Activated CD4-positive, alpha-beta T cell treated with anti-CD3 and anti-CD28 coated beads, Interleukin-2, Interleukin-4, amounts not matched to agents 100 ng/mL and 50 ng/mL, durations not matched to agents 16 hours and 8 hours (primary cell): ENCODE data around the gene PMCH.
A peak's percentile ranks its signal among the peaks of the same experiment; 100 is the strongest.
"Not testable (repeated sequence)": the region's sequence is repeated elsewhere in the genome, so short reads cannot be mapped to it uniquely, and the experiment has no call there.

ENCODE experiments used
- DNase-seq: peaks from one replicate; pipeline ENCODE4 v3.0.0-alpha.2; 2020; ENCODE audit warnings: low spot score

PMCH gene, protein sequence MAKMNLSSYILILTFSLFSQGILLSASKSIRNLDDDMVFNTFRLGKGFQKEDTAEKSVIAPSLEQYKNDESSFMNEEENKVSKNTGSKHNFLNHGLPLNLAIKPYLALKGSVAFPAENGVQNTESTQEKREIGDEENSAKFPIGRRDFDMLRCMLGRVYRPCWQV

DNA sequence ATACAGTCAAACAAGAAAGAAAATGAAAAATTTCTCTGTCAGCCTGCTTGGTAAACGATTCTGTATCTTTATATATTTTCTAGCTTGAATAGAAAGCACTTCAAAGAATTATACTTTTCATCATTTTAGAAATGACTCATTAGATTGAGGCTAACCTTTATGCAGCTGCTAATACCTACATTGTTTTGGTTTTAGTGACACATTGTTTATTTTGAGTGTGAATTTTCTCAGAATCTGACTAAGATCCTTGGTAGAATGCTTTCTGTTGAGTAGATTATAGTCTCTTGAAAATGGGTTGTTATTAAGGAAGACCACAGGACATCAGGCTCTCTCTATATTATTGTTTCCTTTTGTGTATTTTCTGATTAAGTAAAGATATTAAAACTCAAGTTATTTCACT, at the start of gene PMCH:
Gene PMCH, minus strand, starts transcription at position 45 of the 400 bp plus-strand sequence. CDS start 63 bp downstream, outside the sequence.
- DNase-seq, result peak; percentile 64

DNA sequence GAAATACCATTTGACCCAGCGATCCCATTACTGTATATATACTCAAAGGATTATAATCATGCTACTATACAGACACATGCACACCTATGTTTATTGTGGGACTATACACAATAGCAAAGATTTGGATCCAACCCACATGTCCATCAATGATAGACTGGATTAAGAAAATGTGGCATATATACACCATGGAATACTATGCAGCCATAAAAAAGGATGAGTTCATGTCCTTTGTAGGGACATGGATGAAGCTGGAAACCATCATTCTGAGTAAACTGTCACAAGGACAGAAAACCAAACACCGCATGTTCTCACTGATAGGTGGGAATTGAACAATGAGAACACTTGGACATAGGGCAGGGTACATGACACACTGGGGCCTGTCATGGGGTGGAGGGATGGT, 43.2 kb upstream of the PMCH start:
- DNase-seq, result not testable (repeated sequence)

DNA sequence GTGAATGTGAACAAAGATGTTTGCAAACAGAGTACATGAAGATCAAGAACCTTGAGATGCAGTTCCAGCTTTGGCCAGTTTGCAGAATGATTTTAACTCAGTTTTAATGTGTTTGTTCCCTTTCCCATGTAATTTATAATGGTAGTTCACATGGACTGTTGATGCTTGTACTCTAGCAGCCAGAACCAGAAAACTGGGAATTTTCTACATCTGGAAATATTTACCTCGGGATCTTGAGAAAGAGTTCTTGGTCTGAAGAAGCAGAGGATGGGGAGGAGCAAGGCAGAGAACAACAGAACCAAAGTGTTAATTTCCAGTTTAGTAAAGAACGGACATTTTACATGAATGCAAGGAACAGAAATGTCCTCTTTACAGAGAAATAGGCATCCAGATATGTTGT, 37.0 kb upstream of the PMCH start:
- no peak for DNase-seq

DNA sequence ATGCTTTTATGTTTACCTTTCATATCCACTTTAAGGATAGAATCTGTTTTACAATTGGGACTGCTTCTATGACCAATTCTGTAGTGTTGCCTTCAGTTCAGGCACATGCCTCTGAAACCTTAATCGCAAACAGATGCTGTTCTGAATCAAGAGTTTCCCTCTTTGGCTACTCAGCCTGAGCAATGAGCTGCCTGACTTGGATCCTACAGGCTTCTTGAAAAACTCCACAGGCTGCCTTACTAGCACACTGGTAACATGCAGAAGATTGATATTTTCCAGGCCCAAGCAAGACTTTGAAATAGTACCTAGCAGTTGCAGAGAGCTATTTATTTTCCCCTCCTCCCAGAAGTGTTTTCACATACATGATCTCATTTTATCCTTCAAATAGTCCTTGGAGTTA, 34.8 kb upstream of the PMCH start:
- no peak for DNase-seq

DNA sequence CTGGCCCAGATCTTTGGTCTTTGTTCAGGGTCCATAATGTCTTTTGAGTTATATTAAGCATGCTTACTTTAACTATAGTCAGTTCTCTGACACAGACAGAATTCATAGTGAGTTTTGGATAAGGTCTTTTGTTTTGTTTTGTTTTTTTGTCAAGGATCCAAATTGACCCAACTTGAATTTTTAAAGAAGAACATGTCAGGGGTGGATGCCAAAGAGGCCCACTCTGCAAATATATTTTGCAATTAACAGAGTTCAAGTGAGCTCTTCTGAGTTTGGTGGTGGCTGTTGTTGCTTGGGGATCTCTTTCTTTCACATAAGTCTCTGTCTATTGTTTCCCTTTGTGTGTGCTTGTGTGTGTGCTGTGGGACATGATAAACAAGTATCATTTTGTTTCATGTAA, 34.4 kb upstream of the PMCH start:
- DNase-seq, result no peak

DNA sequence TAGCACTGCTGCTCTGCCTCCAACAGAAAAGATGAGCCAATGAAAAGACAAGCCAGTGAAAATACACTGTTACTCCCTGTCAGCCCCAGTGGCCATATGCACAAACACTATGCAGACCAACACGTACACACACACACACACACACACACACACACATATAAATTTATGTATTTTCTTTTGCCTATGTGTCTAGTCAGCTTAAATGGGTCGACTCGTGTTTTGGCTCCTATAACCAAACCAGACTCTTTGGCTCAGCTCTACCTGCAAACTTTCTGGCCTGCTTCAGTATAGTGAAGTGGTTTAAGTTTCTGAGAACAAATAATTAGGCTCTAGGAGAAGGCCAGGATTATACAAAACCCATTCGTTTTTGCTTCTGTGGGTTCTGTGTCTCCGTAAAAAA, 30.3 kb upstream of the PMCH start:
- no peak for DNase-seq

DNA sequence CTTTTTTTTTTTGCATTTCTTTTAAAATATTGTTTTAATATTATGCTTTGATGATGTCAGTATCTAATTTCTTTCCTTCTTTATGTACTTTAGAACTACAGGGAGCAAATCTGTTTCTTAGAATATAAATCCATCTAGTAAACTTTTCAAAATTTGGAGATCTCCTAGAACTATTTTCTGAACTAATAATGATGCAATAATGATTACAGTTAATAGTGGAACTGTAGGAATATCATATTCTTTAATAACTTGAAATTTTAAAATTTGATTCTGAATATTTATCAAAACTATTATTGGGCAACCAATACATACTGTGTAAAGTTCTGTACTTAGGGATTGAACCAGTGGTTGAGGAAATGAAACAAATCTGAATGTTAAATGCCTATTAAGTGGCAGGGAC, 23.1 kb upstream of the PMCH start:
- DNase-seq, result no peak

DNA sequence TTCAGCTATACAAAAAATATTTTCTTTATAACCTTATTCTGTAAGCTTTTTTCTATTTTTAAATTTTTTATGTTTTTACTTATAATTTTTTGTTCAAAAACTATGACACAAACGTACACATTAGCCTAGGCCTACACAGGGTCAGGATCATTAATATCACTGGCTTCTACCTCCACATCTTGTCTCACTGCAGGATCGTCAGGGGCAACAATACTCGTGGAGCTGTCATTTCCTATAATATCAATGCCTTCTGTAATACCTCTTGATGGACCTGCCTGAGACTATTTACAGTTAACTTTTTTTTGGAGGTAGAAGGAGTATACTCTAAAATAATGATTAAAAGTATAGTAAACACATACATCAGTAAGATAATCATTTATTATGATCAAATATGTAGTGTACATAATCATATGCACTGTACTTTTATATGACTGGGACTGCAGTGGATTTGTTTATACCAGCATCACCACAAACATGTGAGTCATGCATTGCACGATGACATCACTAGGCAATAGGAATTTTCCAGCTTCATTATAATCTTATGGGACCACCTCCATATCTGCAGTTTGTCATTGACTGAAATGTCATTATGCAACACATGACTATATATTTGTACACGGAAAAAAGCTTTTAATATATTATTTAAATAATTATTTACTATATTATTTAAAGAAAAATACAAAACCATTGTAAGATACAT, 18.5 kb upstream of the PMCH start:
- DNase-seq, result no peak

DNA sequence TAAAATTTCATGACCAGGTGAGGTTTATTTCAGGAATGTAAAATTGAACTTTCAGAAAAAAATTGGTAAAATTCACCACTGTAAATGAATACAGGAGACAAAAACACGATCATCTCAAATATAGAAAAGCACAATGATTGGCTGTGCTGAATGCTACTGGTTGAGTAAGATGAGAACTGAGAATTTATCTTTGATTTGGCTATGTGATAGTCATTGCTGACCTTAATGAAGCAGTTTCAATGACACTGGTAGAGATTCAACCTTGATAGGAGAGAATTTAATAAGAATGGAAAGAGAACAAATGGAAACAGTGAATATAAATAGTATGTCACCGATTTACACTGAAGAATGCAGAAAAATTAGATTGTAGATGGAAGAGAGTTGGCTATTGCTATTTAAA, 6.4 kb upstream of the PMCH start:
- DNase-seq, result peak; percentile 10

DNA sequence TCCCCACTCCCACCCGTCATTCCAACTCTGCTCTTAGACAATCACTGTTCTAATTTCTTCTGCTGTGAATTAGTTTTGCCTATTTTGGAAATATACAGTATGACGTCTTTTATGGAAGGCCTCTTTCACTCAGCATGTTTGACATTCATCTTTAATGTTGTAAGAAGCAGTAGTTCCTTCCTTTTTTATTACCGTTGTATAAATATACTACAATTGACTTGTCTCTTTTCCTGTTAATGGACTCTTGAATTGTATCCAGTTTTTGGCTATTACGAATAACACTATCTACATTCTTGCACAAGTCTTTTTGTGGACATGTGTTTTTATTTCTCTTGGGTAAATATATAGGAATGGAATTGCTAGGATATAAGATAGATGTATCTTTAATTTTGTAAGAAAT, 4.9 kb upstream of the PMCH start:
- no peak for DNase-seq

DNA sequence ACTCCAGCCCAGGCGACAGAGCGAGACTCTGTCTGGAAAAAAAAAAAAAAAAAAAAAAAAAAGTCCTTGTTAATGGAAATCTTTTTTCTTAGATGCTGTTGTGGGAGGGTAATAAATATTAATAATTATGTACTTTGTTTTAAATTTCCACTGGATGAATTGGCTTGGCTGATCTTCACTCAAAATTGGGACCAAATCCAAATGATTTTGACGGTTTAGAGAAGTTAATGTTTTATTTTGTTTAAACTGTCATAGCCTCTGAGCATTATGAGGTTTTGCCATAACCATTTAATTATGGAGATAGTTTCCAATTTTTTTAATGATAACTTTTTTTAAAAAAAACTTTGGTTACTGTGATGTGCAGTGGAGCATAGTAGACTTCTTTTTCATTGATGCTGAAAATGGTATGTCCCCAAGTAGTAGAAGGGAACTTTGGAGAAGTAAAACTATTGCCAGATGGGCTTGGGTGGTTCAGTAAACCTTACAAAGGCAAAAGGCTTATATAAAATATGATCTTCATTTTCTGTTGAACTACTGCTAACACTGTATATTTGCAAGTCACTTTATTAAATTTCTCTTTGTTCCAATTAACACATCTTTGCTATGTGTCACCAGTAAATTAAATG, 3.9 kb upstream of the PMCH start:
- DNase-seq, result no peak

DNA sequence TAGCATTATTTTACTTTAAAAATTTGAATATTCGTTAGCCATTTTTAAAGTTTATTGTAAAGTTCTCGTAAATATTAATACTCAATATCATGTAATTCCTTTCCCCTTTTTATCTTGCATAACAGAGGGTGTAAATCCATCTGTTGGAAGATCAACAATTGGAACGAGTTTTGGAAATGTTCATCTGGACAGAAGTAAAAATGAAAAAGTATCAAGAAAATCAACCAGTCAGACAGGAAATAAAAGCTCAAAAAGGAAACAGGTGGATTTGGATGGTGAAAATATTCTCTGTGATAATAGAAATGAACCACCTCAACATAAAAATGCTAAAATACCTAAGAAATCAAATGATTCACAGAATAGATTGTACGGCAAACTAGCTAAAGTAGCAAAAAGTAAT, 1.8 kb downstream of the PMCH start:
- no peak for DNase-seq

DNA sequence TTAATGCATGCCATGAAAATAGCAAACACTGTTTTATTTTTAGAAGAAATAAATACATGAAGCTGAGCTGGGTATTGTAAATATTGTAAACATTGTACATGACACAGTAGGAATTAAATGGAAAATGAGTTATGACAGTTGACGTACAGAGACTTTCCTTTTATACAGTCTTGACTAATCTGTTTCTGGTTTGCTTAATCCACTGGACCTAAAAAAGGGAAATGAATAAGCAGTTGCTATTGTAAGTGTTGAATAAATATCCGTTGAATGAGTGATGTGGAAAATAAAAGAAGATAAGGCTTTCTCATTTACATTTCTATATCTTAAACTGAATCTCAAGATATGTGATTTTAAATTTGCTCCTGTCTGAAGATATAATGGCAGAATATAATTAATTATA, 15.0 kb downstream of the PMCH start:
- peak; percentile 6 for DNase-seq

DNA sequence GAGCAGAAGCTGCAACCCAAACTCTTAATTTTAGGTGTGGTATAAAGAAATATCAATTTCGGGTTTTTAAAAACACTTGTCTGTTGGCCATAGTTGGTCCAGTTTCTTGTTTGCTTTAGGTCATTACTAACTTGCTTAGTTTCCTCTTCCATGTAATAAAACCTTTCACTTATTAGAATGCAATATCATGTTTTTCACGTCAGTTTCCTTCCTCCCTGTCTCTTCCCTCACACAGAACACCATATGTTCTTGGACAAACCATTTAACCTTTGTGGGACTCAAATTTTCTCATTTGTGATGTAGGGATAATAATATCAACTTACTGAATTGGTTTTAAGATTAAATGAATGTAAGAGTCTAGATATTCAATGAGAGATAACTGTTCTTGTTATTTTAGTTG, 22.9 kb downstream of the PMCH start:
- no peak for DNase-seq

DNA sequence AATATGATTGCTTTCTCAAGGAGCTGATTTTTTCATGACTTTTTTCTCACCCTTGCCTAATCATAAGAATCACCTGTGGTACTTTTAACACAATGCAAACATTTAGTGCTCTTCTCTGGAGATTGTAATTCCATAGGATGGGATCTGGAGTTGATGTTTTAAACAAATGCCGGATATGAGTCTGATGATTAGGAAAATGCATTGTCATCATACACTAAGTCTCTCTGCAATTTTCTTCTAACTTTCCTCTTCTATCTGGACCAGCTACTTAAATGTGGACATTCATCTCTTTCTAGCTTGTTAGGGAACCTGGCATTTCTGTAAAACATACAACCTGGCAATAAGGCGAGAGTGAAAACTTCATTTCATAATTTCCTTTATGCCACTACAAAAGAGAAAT, 23.5 kb downstream of the PMCH start:
- no peak for DNase-seq

DNA sequence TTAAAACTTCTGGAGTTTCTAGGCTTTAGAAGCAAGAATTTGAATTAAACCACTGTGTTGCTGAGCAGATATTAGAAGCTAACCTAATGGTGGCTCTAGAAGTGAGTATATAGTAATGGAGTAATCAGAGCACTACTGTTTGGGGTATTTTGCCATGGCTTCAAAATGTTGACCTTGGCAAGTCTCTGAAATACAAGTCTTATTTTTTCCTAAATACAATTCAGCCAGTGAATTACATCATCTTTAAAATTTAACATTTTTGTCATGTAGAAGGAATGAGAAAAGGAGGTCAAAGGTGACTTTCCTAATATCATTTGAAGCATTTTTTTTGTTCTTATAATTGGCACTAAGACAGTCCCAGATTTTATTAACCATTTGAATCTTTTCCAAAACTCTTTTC, 25.2 kb downstream of the PMCH start:
- DNase-seq, result no peak

DNA sequence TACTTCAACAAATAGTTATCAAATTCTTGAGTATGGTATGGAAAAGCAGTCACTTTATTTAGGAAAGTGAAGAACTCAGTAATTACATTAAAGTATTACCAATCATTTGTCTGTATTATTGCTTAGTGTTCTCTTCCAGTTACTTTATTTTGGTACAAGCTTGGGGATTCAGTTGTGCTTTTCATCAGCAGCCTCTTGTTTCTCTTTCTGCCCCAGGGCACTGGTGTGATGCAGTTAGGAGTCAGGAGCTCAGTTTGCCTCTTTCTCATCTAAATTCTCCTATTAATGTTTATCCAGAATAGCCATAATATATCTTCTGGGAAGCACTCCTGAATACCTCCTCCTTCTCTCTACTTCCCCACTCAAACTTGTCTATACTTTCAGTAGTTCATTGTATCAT, 25.7 kb downstream of the PMCH start:
- DNase-seq, result no peak

DNA sequence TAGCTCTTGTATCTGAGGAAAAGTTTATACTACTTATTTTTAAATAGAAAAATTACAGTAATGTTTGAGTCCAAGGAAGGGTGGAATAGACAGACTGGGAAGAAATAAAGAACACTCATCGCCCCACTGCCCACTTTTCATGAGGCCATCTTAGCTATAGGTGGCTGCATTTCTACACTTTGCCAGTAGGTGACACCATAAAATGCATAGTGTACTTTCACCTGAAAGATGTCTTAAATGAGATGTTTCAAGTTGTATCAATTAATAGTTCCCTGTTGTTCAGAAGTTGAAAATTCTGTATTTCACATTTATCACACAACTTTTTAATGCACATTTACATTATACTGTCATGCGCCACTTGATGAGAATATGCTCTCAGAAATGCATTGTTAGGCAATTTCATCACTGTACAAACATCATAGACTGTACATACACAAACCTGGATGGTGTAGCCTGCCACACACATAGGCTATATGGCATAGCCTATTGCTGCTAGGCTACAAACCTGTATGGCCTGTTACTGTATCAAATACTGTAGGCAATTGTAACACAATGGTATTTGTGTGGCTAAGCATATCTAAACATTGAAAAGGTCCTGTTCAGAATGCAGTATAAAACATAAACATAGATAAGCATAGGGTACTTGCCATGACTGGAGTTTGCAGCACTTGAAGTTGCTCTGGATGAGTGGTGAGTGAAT, 27.6 kb downstream of the PMCH start:
- peak; percentile 42 for DNase-seq

DNA sequence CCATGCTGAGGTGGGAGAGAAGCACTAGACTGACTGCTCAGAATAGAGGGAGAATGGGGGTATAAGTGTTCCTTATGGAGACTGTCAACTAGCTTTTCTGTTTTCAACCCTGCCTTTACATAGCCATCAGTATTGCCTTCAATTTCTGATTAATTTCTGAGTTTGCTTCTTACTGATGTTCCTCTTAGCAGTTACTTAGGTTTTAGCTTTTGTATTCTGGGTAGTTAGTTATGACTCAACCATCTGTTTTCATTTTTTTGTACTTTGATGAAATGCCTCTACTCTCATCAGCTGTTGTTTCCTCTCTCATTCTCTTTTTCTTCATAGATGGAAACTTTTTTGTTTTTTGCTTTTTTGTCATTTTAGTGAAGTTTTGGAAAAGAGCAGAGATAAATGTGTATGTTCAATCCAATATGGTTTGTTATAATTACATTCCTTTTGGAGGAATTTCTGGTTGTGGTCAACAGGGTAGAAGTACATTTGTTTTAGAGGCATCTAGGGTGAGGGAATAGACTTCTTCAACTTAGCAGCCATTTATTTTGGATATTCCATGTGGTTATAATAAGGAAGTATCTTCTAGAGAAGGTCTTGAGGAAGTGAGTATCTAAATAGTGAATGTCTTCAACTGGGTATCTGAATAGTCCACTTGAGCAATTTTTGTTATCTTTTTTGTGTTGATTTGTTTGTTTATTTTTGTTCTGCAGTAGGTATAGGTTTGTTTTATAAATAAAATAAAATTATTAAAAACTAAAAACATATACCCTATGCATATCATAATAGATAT, 29.6 kb downstream of the PMCH start:
- DNase-seq, result peak; percentile 62

DNA sequence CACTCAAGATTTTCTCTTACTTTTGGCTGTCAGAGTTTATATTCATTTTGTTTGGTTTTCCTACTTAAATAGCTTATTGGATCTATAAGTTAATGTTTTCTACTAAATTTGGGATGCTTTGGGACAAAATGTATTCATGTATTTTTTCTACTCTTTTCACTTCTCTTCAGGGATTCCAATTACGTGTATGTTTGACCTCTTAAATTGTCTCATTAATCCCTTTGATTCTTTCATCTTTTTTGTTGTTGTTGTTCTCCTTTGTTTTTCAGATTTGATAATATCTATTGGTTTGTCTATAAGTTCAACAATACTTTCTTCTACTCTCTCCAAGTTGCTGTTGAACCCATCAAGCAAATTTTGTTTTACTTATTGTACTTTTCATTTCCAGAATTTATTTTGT, 34.2 kb downstream of the PMCH start:
- no peak for DNase-seq

DNA sequence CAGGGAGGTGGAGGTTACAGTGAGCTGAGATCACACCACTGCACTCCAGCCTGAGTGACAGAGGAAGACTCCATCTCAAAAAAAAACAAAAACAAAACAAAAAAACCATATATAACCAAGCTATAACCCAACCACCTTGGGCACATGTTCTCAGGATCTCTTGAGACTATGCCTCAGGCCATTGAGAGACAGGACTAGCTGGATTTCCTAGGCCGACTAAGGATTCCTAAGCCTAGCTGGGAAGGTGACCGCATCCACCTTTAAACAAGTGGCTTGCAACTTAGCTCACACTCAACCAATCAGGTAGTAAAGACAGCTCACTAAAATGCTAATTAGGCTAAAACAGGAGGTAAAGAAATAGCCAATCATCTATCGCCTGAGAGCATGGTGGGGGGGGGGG, 42.4 kb downstream of the PMCH start:
- not testable (repeated sequence) for DNase-seq

DNA sequence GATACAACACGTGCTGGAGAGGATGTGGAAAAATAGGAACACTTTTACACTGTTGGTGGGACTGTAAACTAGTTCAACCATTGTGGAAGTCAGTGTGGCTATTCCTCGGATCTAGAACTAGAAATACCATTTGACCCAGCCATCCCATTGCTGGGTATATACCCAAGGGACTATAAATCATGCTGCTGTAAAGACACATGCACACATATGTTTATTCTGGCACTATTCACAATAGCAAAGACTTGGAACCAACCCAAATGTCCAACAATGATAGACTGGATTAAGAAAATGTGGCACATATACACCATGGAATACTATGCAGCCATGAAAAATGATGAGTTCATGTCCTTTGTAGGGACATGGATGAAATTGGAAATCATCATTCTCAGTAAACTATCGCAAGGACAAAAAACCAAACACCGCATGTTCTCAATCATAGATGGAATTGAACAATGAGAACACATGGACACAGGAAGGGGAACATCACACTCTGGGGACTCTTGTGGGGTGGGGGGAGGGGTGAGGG, 50.5 kb downstream of the PMCH start:
- not testable (repeated sequence) for DNase-seq
